Glomerular endothelial cell (primary cell): ENCODE results near the gene XPO5. TPM values are rescaled to one million over a fixed set of nuclear protein-coding genes. Genes with fewer than 3 reads are reported as not detected.

Source experiments
- DNase-seq: peaks from one replicate; pipeline ENCODE4 v3.0.0-alpha.2; 2011; ENCODE audit warnings: low read depth, low spot score; ENCODE audit errors: extremely low read depth
- total RNA-seq: library from RNA; depleted of rRNA; stranded (reverse); fragments of >200 nt; gene quantifications from 2 replicates; pipeline ENCODE4 v1.2.3, GENCODE V29; 2015

The XPO5 gene
- total RNA-seq, 1 donor from 2014 or later: 27.7 TPM

GRCh38 chr6:43476746-43477145 is 99.1 kb downstream of the XPO5 start:
- no peak for DNase-seq

DNA sequence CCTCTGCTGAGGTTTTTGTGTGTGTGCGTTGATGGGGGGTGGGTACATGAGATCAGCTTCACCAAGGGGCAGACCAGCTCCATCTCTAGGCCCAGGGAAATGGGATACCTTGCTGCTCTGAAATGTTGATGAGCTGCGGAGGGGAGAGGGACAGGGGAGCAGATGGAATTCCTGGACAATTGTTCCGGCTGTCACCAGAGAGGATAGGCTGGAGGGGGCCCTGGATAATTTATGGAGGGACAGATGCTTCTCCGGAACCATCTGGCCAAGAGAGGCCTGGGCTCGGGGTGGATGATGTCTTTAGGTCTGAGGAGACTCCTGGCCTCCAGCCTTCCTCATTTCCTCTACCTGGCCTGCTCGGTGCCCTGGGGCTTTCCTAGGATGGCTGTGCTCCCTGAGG is 100.3 kb downstream of the XPO5 start:
- DNase-seq: no peak

DNA sequence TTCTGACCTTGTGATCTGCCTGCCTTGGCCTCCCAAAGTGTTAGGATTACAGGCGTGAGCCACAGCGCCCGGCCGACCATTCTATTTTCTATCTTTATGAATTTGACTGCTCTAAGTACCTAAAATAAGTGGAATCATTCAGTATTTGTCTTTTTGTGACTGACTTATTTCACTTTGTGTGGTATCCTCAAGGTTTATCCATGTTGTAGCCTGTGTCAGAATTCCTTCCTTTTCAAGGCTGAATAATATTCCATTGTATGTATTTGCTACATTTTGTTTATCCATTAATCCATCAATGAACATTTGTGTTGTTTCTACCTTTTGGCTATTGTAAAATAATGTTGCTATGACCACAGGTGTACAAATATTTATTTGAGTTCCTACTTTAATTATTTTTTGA is 103.3 kb downstream of the XPO5 start:
- DNase-seq: no peak

Other genes with a start within 250 kb of the XPO5 start
- 10.2 and 16.0 TPM in 2 replicates for gene ZNF318, start 206.4 kb downstream of the XPO5 start, total RNA-seq
- gene ABCC10, start 148.5 kb downstream of the XPO5 start, total RNA-seq: 19.8 and 32.6 TPM in 2 replicates
- 0.88 and 0.92 TPM in 2 replicates for gene DLK2, start 120.5 kb downstream of the XPO5 start, total RNA-seq
- gene TJAP1, start 98.5 kb downstream of the XPO5 start, total RNA-seq: 26.0 and 26.5 TPM in 2 replicates
- 0.12 TPM in 1 of 2 replicates, not detected in the other for gene LRRC73, start 65.7 kb downstream of the XPO5 start, total RNA-seq
- 171 and 190 TPM in 2 replicates for gene YIPF3, start 59.1 kb downstream of the XPO5 start, total RNA-seq
- 24.5 and 26.3 TPM in 2 replicates for gene POLR1C, start 58.9 kb downstream of the XPO5 start, total RNA-seq
- 26.4 and 27.6 TPM in 2 replicates for gene POLH, start 147 bp upstream of the XPO5 start, total RNA-seq
- 44.9 and 68.1 TPM in 2 replicates for gene GTPBP2, start 53.2 kb upstream of the XPO5 start, total RNA-seq
- 33.5 and 48.7 TPM in 2 replicates for gene MAD2L1BP, start 59.8 kb upstream of the XPO5 start, total RNA-seq
- 0.41 TPM in 1 of 2 replicates, not detected in the other for gene RSPH9, start 69.0 kb upstream of the XPO5 start, total RNA-seq
- gene MRPS18A, start 111.8 kb upstream of the XPO5 start, total RNA-seq: 41.2 and 46.4 TPM in 2 replicates
- 26.1 and 28.0 TPM in 2 replicates for gene VEGFA, start 194.2 kb upstream of the XPO5 start, total RNA-seq